ENCODE measurements around the gene NRG3.

Gene NRG3

DNA sequence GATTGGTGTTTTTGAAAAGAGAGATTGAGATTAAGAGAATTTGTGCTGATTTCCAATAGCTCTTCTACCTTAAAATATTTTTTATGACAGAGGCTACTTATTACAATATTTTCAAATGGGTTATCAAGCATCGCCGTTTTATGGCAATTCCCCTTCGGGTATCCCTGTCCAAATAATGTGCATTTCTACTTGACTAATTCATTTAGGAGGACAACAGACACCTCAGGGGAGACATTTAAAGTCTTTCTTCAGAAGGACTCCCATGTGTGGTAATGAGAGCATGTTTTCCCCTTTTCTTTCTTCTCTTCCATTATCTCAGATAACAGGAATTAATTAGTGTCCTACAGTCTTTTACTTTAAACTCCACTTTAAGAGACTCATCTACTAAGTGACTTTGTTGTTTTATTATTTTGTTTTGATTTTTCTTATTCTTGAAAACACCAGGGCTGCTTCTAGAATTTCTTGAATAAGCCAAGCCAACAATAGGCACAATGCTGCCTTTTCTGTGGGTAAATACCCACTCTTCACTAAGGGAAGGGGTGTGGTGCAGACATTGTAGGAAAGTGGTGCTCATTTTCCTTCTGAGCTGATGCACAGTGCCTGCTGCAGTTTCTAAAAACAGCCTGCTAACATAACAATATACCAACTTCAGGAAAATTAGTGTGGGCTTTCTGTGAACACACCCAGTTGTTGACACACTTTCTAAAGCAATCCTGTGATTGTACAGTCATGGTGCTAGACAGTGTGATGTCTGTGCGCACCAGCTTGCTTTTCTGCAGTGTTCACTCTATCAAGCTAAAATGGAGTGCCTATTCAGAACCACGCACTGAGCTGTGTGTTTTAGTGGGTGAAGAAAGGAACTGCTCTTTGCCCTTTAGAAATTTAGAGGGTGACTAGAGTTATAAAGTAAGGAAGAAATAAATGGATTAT lies 597.7 kb downstream of the NRG3 start:
- ATAC-seq = no peak
- TF ChIP-seq TSHZ2 (CRISPR knock-in tag; IDR thresholded peaks at IDR 0.05) = no peak
- no peak for TF ChIP-seq CSRNP3 (CRISPR knock-in tag; IDR thresholded peaks at IDR 0.05)
- no peak for TF ChIP-seq CREB5 (CRISPR knock-in tag; IDR thresholded peaks at IDR 0.05; ENCODE audit: low read depth)
- no peak for TF ChIP-seq CSDC2 (CRISPR knock-in tag; IDR thresholded peaks at IDR 0.05)
- TF ChIP-seq SNAI2 (CRISPR knock-in tag; IDR thresholded peaks at IDR 0.05) = no peak
- TF ChIP-seq ZC3H10 (CRISPR knock-in tag; IDR thresholded peaks at IDR 0.05) = no peak
- TF ChIP-seq BACH2 (CRISPR knock-in tag; IDR thresholded peaks at IDR 0.05; ENCODE audit: borderline replicate concordance) = no peak
- no peak for TF ChIP-seq TOX (CRISPR knock-in tag; IDR thresholded peaks at IDR 0.05; ENCODE audit: borderline replicate concordance)
- TF ChIP-seq ISL1 (CRISPR knock-in tag; IDR thresholded peaks at IDR 0.05) = no peak
- TF ChIP-seq GLIS3 (CRISPR knock-in tag; IDR thresholded peaks at IDR 0.05) = no peak

DNA sequence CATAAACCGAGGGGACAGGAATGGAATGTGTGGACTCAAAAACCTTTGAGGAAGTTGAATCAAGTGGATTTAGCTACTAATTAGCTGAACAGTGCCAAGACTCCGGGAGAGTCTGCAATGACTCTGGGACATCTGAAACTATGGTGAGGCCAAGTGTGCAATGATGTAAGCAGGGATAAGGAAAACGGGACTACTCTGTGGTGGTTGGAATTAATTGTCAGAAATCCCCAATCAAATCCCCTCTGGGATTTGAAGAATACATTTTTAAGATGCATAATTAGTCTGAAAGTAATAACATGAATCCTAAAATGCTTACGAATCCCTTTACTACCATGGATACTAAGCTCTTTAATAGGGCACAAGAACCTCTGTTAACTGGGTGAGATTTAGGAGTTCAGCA lies 602.8 kb downstream of the NRG3 start:
- ATAC-seq = no peak

GRCh38 chr10:82492647-82493046 lies 617.7 kb downstream of the NRG3 start:
- no peak for ATAC-seq
- TF ChIP-seq CSDC2 (CRISPR knock-in tag; IDR thresholded peaks at IDR 0.05) (no peak), ARNTL (CRISPR knock-in tag; IDR thresholded peaks at IDR 0.05; ENCODE audit: borderline replicate concordance, low read depth) (no peak)

More for the DNA sequence above, 602.8 kb downstream of the NRG3 start:
- TF ChIP-seq CSRNP3 (CRISPR knock-in tag; IDR thresholded peaks at IDR 0.05) = no peak
- TF ChIP-seq ZNF8 (CRISPR knock-in tag; IDR thresholded peaks at IDR 0.05) = no peak
- no peak for TF ChIP-seq ZFP3 (CRISPR knock-in tag; IDR thresholded peaks at IDR 0.05)
- TF ChIP-seq RARB (CRISPR knock-in tag; IDR thresholded peaks at IDR 0.05) = no peak
- TF ChIP-seq GLIS3 (CRISPR knock-in tag; IDR thresholded peaks at IDR 0.05) = no peak

DNA sequence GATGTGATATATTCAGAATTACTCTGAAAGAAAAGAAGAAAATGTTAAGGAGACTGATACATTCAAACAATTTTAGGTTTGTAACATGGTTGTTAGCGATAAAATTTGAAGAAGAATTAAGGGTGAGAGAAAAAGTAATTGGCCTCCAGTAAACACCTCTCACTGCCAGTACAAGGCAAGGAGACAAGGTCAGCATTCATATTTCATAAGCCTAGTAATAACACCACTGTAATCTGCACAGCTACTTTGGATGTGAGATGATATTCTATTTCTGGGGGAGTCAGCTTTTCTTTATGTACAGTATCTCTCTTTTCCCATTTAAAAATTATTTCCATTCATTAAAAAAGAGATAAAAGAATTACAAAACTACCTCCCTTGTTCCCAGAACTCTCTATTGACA lies 621.1 kb downstream of the NRG3 start:
- no peak for ATAC-seq
- no peak for TF ChIP-seq PPARA (CRISPR knock-in tag; IDR thresholded peaks at IDR 0.05; ENCODE audit: borderline replicate concordance)
- TF ChIP-seq SNAI2 (CRISPR knock-in tag; IDR thresholded peaks at IDR 0.05) = no peak
- TF ChIP-seq CREB5 (CRISPR knock-in tag; IDR thresholded peaks at IDR 0.05; ENCODE audit: low read depth) = no peak
- TF ChIP-seq POU6F1 (CRISPR knock-in tag; IDR thresholded peaks at IDR 0.05; ENCODE audit: borderline replicate concordance, low read depth) = no peak
- TF ChIP-seq RARB (CRISPR knock-in tag; IDR thresholded peaks at IDR 0.05) = no peak
- no peak for TF ChIP-seq ESRRG (CRISPR knock-in tag; IDR thresholded peaks at IDR 0.05)
- no peak for TF ChIP-seq ZNF565 (CRISPR knock-in tag; conservative IDR thresholded peaks at IDR 0.05; ENCODE audit: low read depth)
- no peak for TF ChIP-seq PATZ1 (CRISPR knock-in tag; IDR thresholded peaks at IDR 0.05; ENCODE audit: borderline replicate concordance)
- no peak for TF ChIP-seq ZC3H10 (CRISPR knock-in tag; IDR thresholded peaks at IDR 0.05)
